Neural cell (in vitro differentiated cells): Measurements from ENCODE around the gene CCDC181.

Experiments
- CTCF ChIP-seq: fragments of 450-650 bp; IDR thresholded peaks from 2 replicates; pipeline ENCODE4 v1.5.1; 2014; ENCODE audit warnings: antibody characterized with exemption, mild to moderate bottlenecking, moderate library complexity; ENCODE audit not compliant: poor library complexity, severe bottlenecking
- EP300 ChIP-seq: fragments of 450-650 bp; conservative IDR thresholded peaks from 2 replicates; pipeline ENCODE4 v1.6.1; 2014; ENCODE audit warnings: antibody characterized with exemption, mild to moderate bottlenecking, moderate library complexity; ENCODE audit not compliant: poor library complexity, severe bottlenecking
- EZH2 ChIP-seq: fragments of 200-600, 300-800 bp; shearing (Covaris generic), sonication (generic); IDR thresholded peaks from 2 replicates; pipeline ENCODE4 v1.6.1; 2014; ENCODE audit warnings: antibody characterized with exemption, low read length, borderline replicate concordance, mild to moderate bottlenecking; ENCODE audit not compliant: insufficient read depth, poor library complexity, severe bottlenecking
- POLR2AphosphoS5 ChIP-seq: IDR thresholded peaks from 2 replicates; pipeline ENCODE4 v1.6.1; 2012
- SMC3 ChIP-seq: fragments of 450-650 bp; conservative IDR thresholded peaks from 2 replicates; pipeline ENCODE4 v1.6.1; 2014; ENCODE audit warnings: antibody characterized with exemption, mild to moderate bottlenecking, moderate library complexity; ENCODE audit not compliant: poor library complexity
- TAF1 ChIP-seq: IDR thresholded peaks from 2 replicates; pipeline ENCODE4 v1.6.1; 2012; ENCODE audit warnings: low read depth

- TF ChIP-seq CTCF (no peak), POLR2AphosphoS5 (no peak), EZH2 (no peak), EP300 (no peak), SMC3 (no peak), TAF1 (no peak)
These were observed 79.4 kb downstream of the CCDC181 start for GRCh38 chr1:169347688-169348382.
